Naive thymus-derived CD4-positive, alpha-beta T cell (primary cell): Measurements from ENCODE around the gene SIRPB2. TPM values are rescaled to one million over a fixed set of nuclear protein-coding genes. Genes with fewer than 3 reads are reported as not detected.

ENCODE experiments used
- ATAC-seq: fragments of 150-1000 bp; cut with Tn5 transposase; 2 replicates; pipeline ENCODE4 v1.10.0; 2021; ENCODE audit warnings: mild to moderate bottlenecking, moderate library complexity
- CTCF ChIA-PET: fragments of 350-600 bp; sonication (Branson Sonifier 250); formaldehyde crosslinking; loops from one replicate; lab custom pipeline; 2021; ENCODE audit warnings: antibody characterized with exemption; lab: Charles Lee
- POLR2A ChIA-PET: fragments of 350-600 bp; sonication (Branson Sonifier 250); formaldehyde crosslinking; loops from one replicate; lab custom pipeline; 2021; ENCODE audit warnings: antibody characterized with exemption, inconsistent platforms; lab: Charles Lee
- DNase-seq, 9 donors: peaks; one replicate each; pipeline versions ENCODE4 v3.0.0 to v3.0.0-alpha.2; 2020 to 2022; ENCODE audit warnings: mixed read lengths in 1 of 9
- H3K27ac ChIP-seq: one replicate; pipeline ENCODE4 v1.7.0; 2013; ENCODE audit warnings: mild to moderate bottlenecking, low read depth, low read length, moderate library complexity
- H3K27me3 ChIP-seq, 2 donors: one replicate each; pipeline ENCODE4 v1.7.0; 2013; ENCODE audit warnings: low read length in 2 of 2, mild to moderate bottlenecking in 2 of 2, moderate library complexity in 2 of 2; ENCODE audit not compliant: control insufficient read depth in 2 of 2, insufficient read depth in 2 of 2
- H3K36me3 ChIP-seq, 3 experiments: 1 replicate in 2 of 3; 2 replicates in 1 of 3; pipeline ENCODE4 v1.7.0; 2013; ENCODE audit warnings: low read length in 3 of 3, mild to moderate bottlenecking in 3 of 3, moderate library complexity in 1 of 3; ENCODE audit not compliant: insufficient read depth in 3 of 3, control insufficient read depth in 2 of 3
- H3K4me1 ChIP-seq, 2 donors: one replicate each; pipeline ENCODE4 v1.7.0; 2013; ENCODE audit warnings: low read length in 2 of 2, mild to moderate bottlenecking in 2 of 2, moderate library complexity in 1 of 2; ENCODE audit not compliant: control insufficient read depth in 2 of 2, insufficient read depth in 2 of 2
- H3K4me3 ChIP-seq: 2 replicates; pipeline ENCODE4 v1.7.0; 2013; ENCODE audit warnings: mild to moderate bottlenecking, low read length
- H3K9me3 ChIP-seq, 3 experiments: 1 replicate in 2 of 3; 2 replicates in 1 of 3; pipeline ENCODE4 v1.7.0; 2013; ENCODE audit warnings: low read length in 3 of 3; ENCODE audit not compliant: control insufficient read depth in 2 of 3
- H3K27ac Mint-ChIP-seq, 9 donors: one replicate each; pipeline ENCODE4 v1.8.0; 2020 to 2022; ENCODE audit warnings: mixed read lengths in 9 of 9, mild to moderate bottlenecking in 8 of 9, moderate library complexity in 5 of 9, inconsistent platforms in 2 of 9
- H3K27me3 Mint-ChIP-seq, 5 donors: one replicate each; pipeline ENCODE4 v1.8.0; 2021 to 2022; ENCODE audit warnings: mixed read lengths in 5 of 5, mild to moderate bottlenecking in 1 of 5
- H3K36me3 Mint-ChIP-seq, 5 donors: one replicate each; pipeline ENCODE4 v1.8.0; 2020 to 2022; ENCODE audit warnings: mixed read lengths in 5 of 5, mild to moderate bottlenecking in 3 of 5, inconsistent platforms in 1 of 5
- H3K4me1 Mint-ChIP-seq, 7 donors: one replicate each; pipeline ENCODE4 v1.8.0; 2020 to 2022; ENCODE audit warnings: mixed read lengths in 7 of 7, mild to moderate bottlenecking in 3 of 7, inconsistent platforms in 1 of 7
- H3K4me3 Mint-ChIP-seq, 10 donors: one replicate each; pipeline ENCODE4 v1.8.0; 2020 to 2022; ENCODE audit warnings: mild to moderate bottlenecking in 10 of 10, mixed read lengths in 10 of 10, moderate library complexity in 6 of 10, inconsistent platforms in 2 of 10
- H3K9me3 Mint-ChIP-seq, 11 donors: one replicate each; pipeline ENCODE4 v1.8.0; 2020 to 2022; ENCODE audit warnings: mixed read lengths in 11 of 11, mild to moderate bottlenecking in 4 of 11, inconsistent platforms in 1 of 11, moderate library complexity in 1 of 11
- intact Hi-C, 2 donors: fragments of 100-400 bp; cut with micrococcal nuclease; formaldehyde crosslinking; loops; one replicate each; pipeline ENCODE4 v1.15.1; 2023
- polyA plus RNA-seq, 2 donors: library from polyadenylated mRNA; unstranded; fragments of 300-500 nt; fragmentation: Illumina TruSeq; gene quantifications; one replicate each; pipeline ENCODE4 v1.2.3, GENCODE V29; 2021
- total RNA-seq, 6 experiments: library from RNA in 5 of 6; stranded (reverse) in 5 of 6; gene quantifications; 1 replicate in 5 of 6; 2 replicates in 1 of 6; pipeline ENCODE4 v1.2.3 and lab custom pipeline; 2021 to 2026

The SIRPB2 gene
- total and polyA plus RNA-seq, 7 experiments from 2014 or later: 0.07 to 29.0 (median 0.38) TPM; not detected in 2

DNA sequence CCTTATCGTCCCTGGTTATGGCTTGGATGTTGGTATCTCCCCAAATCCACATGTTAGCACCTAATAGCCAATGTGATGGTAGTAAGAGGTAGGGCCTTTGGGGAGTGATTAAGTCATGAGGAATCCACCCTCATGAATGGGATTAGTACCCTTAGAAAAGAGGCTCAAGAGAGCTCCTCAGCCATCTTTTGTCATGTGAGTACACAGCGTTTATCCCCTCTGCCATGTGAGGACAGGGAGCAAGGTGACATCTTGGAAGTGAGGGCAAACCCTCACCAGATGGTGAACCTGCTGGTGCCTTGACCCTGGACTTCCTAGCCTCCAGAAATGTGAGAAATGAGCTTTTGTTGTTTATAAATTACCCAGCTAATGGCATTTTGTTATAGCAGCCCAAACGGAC lies 16.1 kb upstream of the SIRPB2 start:
- DNase-seq (no peak), ATAC-seq (no peak)
- Mint-ChIP-seq H3K27me3 (peaks cover 10 to 52% (median 13%) of the 10 kb centered on the region in 5 donors), H3K27ac (no peak overlapping the region), H3K9me3 (peaks cover 0 to 12% (median 2%) of the 10 kb centered on the region in 11 donors), H3K36me3 (no peaks in the 10 kb centered on the region), H3K4me1 (peaks cover 2 to 8% (median 4%) of the 10 kb centered on the region in 7 donors), H3K4me3 (no peak overlapping the region)
- H3K4me3 ChIP-seq: no peak overlapping the region
- ChIA-PET CTCF (interaction anchor here (1.3 to 5.4 kb wide), 2 partner anchors 26 to 227 kb away, joined by 3 to 40 read pairs; no protein-coding TSS in a partner anchor), POLR2A (no interaction called here)
- no peak overlapping the region for H3K27ac ChIP-seq
- H3K4me1 ChIP-seq: no peaks in the 10 kb centered on the region
- no peaks in the 10 kb centered on the region for H3K36me3 ChIP-seq
- H3K9me3 ChIP-seq: peaks cover 0 to 3% (median 0%) of the 10 kb centered on the region in 3 experiments
- H3K27me3 ChIP-seq: no peaks in the 10 kb centered on the region
- intact Hi-C loops: no loop called here

DNA sequence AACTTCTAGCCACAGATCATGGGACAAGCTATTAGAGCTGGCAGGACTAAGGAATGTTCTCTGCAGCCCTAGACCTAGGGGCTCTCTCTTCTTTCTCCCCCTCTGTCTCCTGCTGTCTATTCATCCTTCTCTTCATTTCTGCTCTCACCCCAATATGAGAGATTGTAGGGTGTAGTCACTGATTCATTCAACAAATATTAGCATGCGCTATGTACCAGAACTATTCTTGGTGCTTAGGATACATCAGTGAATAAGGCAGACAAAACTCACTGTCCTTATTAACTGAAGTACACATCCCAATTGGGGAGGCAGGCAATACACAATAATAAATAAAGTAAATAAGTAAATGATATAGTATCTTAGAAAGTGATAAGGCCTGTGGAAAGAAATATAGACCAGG lies 14.7 kb upstream of the SIRPB2 start:
- H3K9me3 Mint-ChIP-seq: peaks cover 0 to 14% (median 2%) of the 10 kb centered on the region in 11 donors
- peaks cover 2 to 8% (median 4%) of the 10 kb centered on the region in 7 donors for H3K4me1 Mint-ChIP-seq
- no peaks in the 10 kb centered on the region for H3K4me1 ChIP-seq
- DNase-seq (no peak), ATAC-seq (no peak)
- intact Hi-C loops: no loop called here
- CTCF ChIA-PET: interaction anchor here (5.4 kb wide), 1 partner anchor 229 kb away, joined by 40 read pairs; no protein-coding TSS in a partner anchor
- H3K9me3 ChIP-seq: peaks cover 0 to 3% (median 0%) of the 10 kb centered on the region in 3 experiments
- no peak overlapping the region for H3K4me3 Mint-ChIP-seq
- H3K36me3 ChIP-seq: no peaks in the 10 kb centered on the region
- no peak overlapping the region for H3K4me3 ChIP-seq
- no peak overlapping the region for H3K27ac Mint-ChIP-seq
- no peak overlapping the region for H3K27ac ChIP-seq
- H3K36me3 Mint-ChIP-seq: no peaks in the 10 kb centered on the region
- POLR2A ChIA-PET: no interaction called here
- H3K27me3 ChIP-seq: peaks cover 0 to 6% of the 10 kb centered on the region in 2 donors
- H3K27me3 Mint-ChIP-seq: peaks cover 5 to 50% (median 14%) of the 10 kb centered on the region in 5 donors

DNA sequence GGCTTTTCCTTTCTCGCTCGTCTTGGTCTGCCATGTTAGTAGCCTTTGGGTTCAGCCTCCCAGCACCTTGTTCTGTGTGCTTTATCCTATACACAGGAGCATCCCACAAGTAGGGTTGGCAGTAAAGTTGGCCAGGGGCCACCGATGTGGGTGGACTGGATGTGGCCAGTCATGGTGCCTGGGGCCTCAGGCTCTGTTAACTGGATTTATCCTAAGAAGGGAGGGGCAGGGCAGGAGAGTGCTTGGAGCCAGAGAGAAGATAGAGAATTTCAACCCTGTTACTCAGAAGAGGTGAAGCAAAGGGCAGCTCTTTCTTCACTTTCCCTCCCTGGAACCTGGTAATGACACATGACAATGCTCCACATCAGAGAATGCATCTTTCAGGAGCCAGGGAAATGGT lies 14.1 kb upstream of the SIRPB2 start:
- DNase-seq: no peak
- Histone ChIP-seq H3K36me3 (no peaks in the 10 kb centered on the region), H3K9me3 (peaks cover 0 to 3% (median 0%) of the 10 kb centered on the region in 3 experiments), H3K4me3 (no peak overlapping the region), H3K27me3 (peaks cover 0 to 6% of the 10 kb centered on the region in 2 donors), H3K4me1 (no peaks in the 10 kb centered on the region), H3K27ac (no peak overlapping the region)
- H3K4me3 Mint-ChIP-seq: no peak overlapping the region
- H3K27me3 Mint-ChIP-seq: peaks cover 5 to 52% (median 16%) of the 10 kb centered on the region in 5 donors
- POLR2A ChIA-PET: no interaction called here
- no peak for ATAC-seq
- CTCF ChIA-PET: interaction anchor here (2.3 kb wide), 1 partner anchor 38 kb away, joined by 7 read pairs; no protein-coding TSS in a partner anchor
- H3K27ac Mint-ChIP-seq: no peak overlapping the region
- H3K4me1 Mint-ChIP-seq: peaks cover 3 to 8% (median 4%) of the 10 kb centered on the region in 7 donors
- H3K9me3 Mint-ChIP-seq: peaks cover 0 to 14% (median 2%) of the 10 kb centered on the region in 11 donors
- intact Hi-C loops: no loop called here
- no peaks in the 10 kb centered on the region for H3K36me3 Mint-ChIP-seq

DNA sequence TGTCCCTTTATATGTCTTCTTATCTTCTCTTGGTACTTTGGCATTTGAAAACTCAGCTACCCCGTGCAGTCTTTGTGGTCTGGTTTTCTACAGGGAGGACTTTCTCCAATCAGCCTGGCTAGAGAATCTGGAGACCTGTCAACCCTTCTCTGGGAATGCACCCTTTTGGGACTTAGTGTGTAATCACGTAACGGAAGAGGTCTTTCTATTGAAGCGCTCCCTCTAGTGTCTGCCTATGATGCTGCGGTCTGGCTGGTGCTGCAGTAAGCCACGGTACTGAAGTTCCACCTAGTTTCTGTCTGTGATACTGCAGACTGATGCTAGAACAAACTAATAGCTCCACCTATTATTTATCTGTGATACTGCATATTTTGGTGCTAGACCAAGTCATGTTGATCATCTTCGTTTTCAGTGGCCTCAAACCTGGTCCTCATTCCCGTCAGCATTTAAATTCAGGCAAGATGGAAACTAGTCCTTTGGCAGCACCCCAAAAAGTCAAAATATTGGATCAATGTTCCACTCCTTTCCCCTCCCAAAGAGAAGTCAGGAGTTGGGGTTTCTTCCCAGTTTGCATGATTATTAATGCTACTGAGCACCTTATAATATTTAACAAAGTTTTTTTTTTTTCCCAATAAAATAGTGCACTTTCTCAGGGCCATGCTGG lies 12.5 kb upstream of the SIRPB2 start:
- Mint-ChIP-seq H3K4me1 (peaks cover 3 to 8% (median 4%) of the 10 kb centered on the region in 7 donors), H3K9me3 (peaks cover 0 to 17% (median 2%) of the 10 kb centered on the region in 11 donors), H3K27me3 (peaks cover 9 to 61% (median 31%) of the 10 kb centered on the region in 5 donors), H3K4me3 (peak overlapping the region in 1 of 10 donors; percentile 51), H3K27ac (peak overlapping the region in 4 of 9 donors; percentile 3 to 75 (median 20)), H3K36me3 (peaks cover 0 to under 1% (median 0%) of the 10 kb centered on the region in 5 donors)
- ATAC-seq (peak; percentile 100), DNase-seq (peak; percentile 31 to 81 (median 78))
- Histone ChIP-seq H3K4me1 (no peaks in the 10 kb centered on the region), H3K9me3 (peaks cover 0 to 3% (median 0%) of the 10 kb centered on the region in 3 experiments), H3K4me3 (no peak overlapping the region), H3K27me3 (peaks cover 0 to 6% of the 10 kb centered on the region in 2 donors), H3K27ac (no peak overlapping the region), H3K36me3 (no peaks in the 10 kb centered on the region)
- CTCF ChIA-PET: interaction anchor here (0.6 to 2.3 kb wide), 18 partner anchors 8 to 376 kb away, joined by 3 to 7 read pairs (median 3); no protein-coding TSS in a partner anchor
- POLR2A ChIA-PET: no interaction called here
- intact Hi-C loops: loop anchor here (1.0 to 5.0 kb wide), 6 partner anchors 36 to 286 kb away; partner anchors contain the start of gene NSFL1C (in 1 of the 2)

DNA sequence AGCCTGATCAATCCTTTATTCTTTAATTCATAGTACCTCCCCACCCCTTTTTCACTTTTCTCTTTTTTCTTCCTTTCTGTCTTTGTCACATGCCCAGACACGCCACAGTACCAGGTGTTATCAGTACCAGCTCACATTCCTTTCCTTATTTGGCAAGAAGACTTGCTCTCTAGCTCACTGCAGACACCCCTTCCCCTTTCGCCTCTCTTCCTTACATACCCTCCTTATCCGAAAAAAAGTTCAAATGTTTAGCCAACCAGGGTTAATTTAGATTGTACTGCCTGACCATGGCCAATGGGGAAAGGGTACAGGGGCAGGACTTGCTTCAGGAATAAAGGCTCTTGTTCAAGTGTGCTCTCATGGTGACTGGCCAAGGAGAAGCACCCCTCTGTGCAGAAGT lies 9.3 kb upstream of the SIRPB2 start:
- Mint-ChIP-seq H3K4me1 (peaks cover 3 to 8% (median 4%) of the 10 kb centered on the region in 7 donors), H3K36me3 (peaks cover 0 to 5% (median 0%) of the 10 kb centered on the region in 5 donors), H3K27me3 (peaks cover 18 to 70% (median 45%) of the 10 kb centered on the region in 5 donors), H3K9me3 (peaks cover 0 to 21% (median 4%) of the 10 kb centered on the region in 11 donors), H3K27ac (no peak overlapping the region), H3K4me3 (no peak overlapping the region)
- Histone ChIP-seq H3K27ac (no peak overlapping the region), H3K9me3 (peaks cover 0 to 3% (median 0%) of the 10 kb centered on the region in 3 experiments), H3K36me3 (no peaks in the 10 kb centered on the region), H3K27me3 (peaks cover 0 to 10% of the 10 kb centered on the region in 2 donors), H3K4me1 (no peaks in the 10 kb centered on the region), H3K4me3 (no peak overlapping the region)
- CTCF ChIA-PET: no interaction called here
- POLR2A ChIA-PET: no interaction called here
- ATAC-seq: no peak
- DNase-seq: no peak
- intact Hi-C loops: loop anchor here in 1 of 2 donors (5.0 kb wide), 1 partner anchor 283 kb away; no protein-coding TSS in a partner anchor

DNA sequence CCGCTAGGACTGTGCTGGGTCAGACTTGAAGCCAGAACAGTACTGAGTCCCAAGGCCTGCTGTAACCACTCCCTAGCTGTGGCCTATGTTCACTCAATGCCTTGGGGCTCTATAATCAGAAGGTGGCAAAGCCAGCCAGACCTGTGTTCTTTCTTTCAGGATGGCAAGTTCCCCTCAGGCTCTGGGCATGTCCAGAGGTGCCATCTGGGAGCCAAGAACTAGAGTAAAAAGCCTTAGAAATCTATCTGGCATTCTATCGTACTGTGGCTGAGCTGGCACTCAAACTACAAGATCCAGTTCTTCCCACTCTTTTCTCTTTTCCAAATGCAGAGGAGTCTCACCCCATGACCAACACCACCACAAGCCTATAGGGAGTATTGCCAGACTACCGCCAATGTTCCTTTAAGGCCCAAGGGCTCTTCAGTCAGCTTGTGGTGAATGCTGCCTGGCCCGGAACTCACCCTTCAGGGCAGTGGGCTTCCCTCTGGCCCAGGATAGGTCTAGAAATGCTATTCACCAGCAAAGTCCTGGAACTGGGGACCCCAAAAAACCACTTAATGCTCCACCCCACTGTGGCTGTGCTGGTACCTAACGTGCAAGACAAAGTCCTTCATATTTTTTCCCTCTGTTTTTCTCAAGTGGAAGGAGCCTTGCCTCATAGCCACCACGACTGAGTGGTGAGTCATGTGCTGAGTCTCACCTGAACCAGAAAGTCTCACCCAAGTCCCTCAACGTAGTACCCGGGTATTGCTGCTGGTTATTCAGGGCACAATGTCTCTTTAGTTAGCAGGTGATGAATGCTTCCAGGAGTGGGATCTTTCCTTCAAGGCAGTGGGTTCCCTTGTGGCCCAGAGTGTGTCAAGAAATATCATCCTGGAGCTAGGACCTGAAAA lies 8.6 kb upstream of the SIRPB2 start:
- peaks cover 0 to 3% (median 0%) of the 10 kb centered on the region in 3 experiments for H3K9me3 ChIP-seq
- POLR2A ChIA-PET: no interaction called here
- Mint-ChIP-seq H3K9me3 (peaks cover 0 to 21% (median 4%) of the 10 kb centered on the region in 11 donors), H3K4me3 (no peak overlapping the region), H3K4me1 (peaks cover 3 to 11% (median 4%) of the 10 kb centered on the region in 7 donors), H3K27me3 (peaks cover 18 to 72% (median 45%) of the 10 kb centered on the region in 5 donors), H3K36me3 (peaks cover 0 to 5% (median 0%) of the 10 kb centered on the region in 5 donors), H3K27ac (no peak overlapping the region)
- DNase-seq (no peak), ATAC-seq (no peak)
- H3K36me3 ChIP-seq: no peaks in the 10 kb centered on the region
- no peaks in the 10 kb centered on the region for H3K4me1 ChIP-seq
- H3K4me3 ChIP-seq: no peak overlapping the region
- no peak overlapping the region for H3K27ac ChIP-seq
- peaks cover 0 to 10% of the 10 kb centered on the region in 2 donors for H3K27me3 ChIP-seq
- CTCF ChIA-PET: interaction anchor here (1.0 kb wide), 1 partner anchor 9 kb away, joined by 3 read pairs; no protein-coding TSS in a partner anchor
- intact Hi-C loops: loop anchor here in 1 of 2 donors (5.0 kb wide), 1 partner anchor 282 kb away; no protein-coding TSS in a partner anchor
